LHCN-M2 (cell line): ENCODE results near the gene MAFG. TPM values are rescaled to one million over a fixed set of nuclear protein-coding genes. Genes with fewer than 3 reads are reported as not detected.
"Not testable (repeated sequence)": the region's sequence is repeated elsewhere in the genome, so short reads cannot be mapped to it uniquely, and the experiment has no call there.

Experiments
- DNase-seq: peaks from one replicate; pipeline ENCODE4 v3.0.0-alpha.2; 2012; ENCODE audit warnings: low read depth
- total RNA-seq: library from RNA; depleted of rRNA; stranded (reverse); fragments of >200 nt; gene quantifications from 2 replicates; pipeline ENCODE4 v1.2.3, GENCODE V29; 2014

The MAFG gene
- total RNA-seq, 1 experiment from 2014 or later = 18.8 TPM

DNA sequence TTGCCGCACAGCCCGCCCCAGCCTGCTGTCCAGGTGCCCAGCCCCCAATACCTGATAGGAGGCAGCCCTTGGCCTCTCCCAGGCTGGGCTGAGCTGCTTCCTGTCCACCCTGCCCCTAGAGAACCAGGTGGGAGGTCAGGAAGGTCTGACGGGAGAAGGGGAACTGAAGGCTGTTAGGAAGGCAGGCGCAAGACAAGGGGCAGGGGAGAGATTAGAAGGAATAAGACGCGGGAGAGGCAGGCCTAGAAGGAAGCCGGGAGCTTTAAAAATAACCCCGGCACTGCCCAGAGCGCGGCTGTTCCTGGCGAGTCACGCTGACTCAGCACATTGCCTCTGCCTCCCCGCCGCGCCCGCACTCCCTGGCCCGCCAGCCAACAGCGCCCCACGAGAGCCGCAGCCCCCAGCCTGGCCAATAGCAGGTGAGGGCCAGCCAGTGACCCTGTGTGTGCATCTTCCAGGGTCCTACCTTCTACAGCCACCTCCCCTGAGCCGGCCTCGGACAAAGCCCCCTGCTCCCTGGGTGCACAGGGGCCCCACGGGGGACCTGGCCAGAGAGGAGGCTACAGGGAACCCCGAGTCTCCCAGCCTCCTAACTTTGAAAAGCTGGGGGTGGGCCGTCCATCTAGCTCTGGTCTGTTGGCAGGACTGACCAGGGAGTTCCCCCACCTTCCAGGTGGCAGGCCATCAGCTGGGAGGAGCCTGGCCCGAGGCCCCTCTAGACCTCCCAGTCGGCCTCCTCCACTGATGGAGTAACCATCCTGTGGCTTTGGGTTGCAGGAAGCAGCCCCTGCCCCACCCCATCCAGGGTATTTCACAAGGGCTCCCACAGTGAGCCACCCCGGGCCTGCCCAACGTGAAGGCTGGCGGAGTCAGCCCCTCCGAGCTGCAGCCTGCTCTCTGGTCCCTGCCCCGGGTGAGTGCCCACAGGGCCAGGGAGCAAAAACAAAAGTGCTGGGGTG is 4.0 kb downstream of the MAFG start:
- DNase-seq = peak; percentile 80

DNA sequence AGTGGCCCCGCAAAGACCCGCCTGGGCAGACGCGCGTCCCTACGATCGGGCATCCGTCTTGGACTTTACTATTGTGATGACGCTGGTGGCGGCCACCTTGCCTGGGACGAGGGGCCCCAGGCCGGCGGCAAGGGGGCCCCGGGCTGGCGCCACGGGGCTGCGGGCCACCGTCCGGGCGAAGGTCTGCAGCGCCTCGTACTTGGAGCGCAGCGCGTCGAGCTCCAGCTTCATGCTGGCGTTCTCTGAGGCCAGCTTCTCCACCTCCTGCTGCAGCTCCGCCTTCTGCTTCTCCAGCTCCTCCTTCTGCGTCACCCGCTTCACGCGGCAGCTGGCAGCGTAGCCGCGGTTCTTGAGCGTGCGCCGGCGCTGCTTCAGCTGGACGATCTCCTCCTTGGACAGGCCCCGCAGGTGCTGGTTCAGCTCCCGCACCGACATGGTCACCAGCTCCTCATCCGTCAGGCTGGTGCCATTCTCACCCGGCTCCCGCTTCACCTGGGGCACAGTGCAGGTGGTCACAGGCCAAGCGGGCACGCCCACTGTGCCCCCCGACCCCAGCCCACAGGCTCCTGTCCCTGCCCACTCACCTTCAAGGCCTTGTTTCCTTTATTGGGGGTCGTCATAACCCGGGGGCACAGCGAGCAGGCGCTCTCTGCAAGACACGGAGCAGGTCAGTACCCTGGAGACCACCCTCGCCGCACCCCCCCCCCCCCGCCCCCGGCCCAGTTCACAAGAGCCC is 4.8 kb downstream of the MAFG start:
- no peak for DNase-seq

DNA sequence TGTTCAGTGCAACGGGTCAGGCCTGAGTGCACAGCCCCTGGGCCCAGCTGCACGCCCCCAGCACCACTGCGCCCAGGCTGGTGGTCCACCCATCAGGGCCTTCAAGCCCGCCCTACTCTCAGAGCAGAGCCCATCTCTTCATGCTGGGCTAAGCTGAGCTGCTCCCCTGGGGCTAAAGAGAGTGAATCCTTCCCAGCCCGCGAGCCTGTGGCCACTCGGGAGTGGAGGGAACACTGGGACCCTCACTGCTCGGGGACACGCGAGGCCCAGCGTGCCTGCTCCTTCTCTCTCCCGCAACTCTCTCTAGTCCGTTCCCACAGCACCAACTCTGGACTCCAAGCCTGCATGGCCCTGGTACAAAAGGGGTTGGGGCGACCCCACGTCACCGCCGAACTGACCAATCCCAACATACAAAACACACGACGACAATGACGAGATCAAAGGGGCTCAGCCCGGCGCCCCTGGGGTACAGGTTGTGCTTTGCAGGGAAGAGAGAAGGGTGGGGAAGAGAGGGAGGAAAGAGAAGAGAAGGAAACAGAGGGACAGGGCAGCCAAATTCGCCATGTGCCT is 5.5 kb downstream of the MAFG start:
- no peak for DNase-seq

DNA sequence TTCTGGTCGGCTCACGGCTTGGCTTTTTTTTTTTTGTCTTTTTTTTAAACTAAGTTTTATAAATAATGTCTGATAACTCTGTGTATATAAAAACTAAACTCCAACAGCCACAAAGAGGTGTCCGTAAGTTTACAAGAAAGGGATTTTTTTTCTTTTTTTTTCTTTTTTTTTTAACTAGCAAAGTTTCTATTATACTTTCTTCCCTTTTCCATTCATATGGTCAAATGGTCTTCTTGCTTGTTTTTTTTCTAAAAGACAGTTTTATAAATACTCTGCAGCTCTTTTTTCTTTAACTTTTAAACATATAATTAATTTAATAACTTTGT is 6.0 kb downstream of the MAFG start:
- no peak for DNase-seq

DNA sequence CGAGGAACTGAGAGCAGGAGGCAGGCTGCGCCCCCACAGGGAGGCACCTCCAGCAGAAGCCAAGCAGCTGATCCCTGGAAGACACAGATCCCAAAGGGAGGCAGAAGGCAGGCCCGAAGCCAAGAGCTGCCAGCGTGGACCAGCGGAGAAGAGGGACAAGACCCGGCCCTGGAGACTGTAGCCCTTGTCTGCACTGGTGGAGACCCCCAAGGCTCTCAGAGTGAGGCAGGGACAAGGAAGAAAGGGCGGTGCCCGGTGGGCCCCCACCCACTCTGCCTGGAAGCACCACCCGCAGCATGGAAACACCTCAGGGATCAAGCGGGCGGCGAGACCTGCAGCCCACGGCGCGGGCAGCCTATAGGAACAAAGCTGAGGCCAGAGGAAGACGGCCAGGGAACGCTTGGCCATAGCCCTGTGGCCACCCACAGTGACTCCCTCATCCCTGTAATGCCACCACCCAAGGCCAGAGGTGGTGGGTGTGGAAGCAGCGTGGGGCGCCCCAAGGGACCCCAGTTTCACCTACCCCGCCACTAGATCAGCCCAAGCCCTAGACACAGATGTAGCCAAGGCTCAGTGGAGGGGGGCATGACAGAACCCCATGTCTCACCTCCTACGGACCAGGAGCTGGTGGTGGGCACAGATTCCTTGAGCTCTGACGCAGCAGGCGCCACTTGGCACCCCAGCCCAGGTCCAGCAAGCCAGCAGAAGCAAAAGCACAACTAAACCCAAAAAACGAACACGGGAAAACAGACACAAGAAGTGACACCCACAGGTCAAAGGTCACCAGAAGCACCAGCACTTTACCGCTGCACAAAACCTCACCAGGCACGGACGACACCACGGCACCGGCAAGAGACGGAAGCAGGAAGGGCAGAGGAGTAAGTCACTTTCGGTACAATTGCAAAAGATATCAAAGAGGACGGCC is 6.7 kb downstream of the MAFG start:
- DNase-seq = no peak

DNA sequence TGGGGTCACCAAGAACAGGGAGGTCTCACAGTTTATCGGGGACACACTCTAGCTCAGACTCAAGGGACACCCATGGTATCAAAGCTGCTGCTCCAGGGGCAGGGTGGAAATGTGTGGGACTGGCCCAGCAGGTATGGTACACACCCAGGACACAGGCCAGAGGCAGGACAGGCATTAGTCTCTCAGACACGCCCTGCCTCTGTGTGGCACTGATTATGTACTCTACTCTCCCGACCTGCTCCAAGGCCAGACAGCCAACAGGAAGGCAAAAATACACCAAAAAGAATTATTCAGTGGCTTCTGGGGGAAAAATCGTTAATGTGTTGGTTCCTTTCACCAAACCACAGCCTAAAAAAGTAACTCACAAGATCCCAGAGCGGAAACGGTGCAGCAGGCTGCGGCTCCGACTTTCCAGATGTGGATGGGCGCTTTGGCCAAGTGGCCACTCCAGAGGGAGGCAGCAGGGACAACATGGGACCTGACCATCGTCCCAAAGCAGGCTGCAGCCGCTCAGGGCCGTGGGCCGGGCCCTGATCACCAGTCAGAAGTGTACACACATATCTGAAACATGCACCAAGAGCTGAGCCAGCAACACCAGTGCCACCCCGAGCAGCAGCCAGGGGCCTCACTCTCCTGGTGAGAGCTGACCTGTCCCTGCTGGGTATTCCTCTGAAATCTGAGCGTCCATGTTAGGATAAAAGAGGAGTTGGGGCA is 8.5 kb downstream of the MAFG start:
- DNase-seq = no peak

DNA sequence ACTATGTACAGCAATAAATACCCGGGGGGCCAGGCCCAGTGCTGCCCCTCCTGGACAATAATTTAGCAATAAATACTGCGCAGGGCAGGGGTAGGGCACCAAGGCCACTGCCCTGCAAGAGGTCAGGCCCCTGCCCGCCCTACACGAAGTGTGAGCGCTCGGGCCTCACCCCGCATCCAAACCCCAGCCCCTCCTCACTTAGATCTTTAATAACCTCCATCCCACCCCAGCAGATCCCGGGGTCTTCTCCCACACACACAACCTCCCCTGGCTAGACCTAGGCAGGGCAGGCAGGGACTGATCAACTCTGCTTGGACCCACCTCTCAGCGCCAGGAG is 9.2 kb downstream of the MAFG start:
- DNase-seq = not testable (repeated sequence)

DNA sequence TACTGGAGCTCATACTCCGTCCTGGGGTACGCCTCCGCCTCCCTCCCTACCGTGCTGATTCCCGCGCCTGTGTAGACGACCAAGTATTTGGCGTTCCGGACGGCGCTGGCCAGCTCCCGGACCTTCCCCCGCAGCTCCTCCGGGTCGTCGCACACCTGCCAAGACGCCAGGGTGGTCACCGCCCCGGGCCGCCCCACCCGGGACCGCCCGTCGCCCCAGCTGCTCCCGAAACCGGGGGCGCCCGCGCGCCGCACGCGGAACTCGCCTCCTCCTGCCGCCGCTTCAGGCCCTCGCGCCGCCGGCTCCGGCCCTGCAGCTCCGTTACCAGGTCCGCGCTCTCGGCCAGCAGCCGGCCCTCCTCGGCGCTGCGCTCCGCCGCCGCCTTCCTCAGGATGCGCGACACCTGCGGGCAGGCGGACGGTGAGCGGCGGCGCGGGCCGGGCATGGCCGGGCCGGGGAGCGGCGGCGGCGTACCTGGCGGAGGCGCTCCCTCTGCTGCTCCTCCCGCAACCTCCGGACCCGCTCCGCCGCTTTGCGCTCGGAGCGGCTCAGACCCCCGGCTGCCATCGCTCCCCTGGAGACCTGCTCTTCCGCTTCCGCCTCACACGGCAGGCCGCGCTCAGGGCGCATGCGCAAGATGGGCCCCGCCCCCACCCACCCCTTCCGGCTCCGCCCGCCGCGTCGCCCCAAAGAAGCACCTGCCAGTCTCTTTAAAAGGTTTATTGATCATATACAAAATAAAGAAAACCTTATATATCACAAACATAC is 9.8 kb downstream of the MAFG start, which contains the start of gene SIRT7:
Gene SIRT7 (minus strand): TSS at position 612 of the 768 bp plus-strand sequence. CDS start 45 bp downstream, at position 567.
- DNase-seq = peak; percentile 54

DNA sequence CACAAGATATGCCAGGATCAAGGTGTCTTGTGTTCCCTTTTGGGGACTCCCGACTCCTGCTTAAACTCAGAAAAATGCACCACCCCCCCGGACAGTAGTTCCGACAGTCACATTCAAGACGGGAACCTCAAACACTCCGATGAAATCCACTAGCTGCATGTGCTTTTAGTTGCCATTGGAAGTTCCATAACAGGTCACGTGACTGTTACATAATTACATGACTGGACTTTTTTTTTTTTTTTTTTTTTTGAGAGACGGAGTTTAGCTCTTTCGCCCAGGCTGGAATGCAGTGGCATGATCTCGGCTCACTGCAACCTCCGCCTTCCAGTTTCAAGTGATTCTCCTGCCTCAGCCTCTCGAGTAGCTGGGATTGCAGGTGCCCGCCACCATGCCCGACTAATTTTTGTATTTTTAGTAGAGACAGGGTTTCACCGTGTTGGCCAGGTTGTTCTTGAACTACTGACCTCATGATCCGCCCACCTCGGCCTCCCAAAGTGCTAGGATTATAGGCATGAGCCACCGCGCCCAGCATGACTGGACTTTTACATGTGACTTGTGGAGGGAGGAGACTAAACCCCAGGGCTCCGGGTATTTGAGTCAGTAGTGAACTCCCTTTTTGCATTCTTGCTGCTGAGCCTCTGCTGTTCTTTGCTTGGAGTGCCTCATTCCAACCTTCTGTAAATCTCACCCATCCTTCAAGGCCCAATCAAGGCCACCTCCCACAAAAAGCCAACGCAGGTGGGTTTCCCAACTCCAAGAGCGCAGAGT is 11.1 kb downstream of the MAFG start:
- peak; percentile 82 for DNase-seq

DNA sequence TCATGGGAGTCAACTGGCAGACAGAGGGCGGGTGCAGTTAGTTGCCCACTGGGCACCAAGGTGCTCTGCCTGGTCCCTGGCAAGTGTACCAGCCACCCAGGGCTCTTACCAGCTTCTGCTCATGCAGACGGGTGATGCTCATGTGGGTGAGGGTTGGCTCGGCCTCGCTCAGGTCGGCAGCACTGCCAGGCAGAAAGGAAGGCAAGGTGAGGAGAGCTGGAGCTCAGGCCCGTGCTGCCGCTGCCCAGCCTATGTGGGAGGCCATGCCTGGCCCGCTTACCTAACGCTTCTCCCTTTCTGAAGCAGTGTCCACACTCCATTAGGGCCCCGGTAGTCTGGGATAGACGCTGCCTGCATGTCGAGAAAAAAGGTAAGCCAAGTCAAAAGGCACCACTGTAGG is 12.2 kb downstream of the MAFG start:
- DNase-seq = no peak

DNA sequence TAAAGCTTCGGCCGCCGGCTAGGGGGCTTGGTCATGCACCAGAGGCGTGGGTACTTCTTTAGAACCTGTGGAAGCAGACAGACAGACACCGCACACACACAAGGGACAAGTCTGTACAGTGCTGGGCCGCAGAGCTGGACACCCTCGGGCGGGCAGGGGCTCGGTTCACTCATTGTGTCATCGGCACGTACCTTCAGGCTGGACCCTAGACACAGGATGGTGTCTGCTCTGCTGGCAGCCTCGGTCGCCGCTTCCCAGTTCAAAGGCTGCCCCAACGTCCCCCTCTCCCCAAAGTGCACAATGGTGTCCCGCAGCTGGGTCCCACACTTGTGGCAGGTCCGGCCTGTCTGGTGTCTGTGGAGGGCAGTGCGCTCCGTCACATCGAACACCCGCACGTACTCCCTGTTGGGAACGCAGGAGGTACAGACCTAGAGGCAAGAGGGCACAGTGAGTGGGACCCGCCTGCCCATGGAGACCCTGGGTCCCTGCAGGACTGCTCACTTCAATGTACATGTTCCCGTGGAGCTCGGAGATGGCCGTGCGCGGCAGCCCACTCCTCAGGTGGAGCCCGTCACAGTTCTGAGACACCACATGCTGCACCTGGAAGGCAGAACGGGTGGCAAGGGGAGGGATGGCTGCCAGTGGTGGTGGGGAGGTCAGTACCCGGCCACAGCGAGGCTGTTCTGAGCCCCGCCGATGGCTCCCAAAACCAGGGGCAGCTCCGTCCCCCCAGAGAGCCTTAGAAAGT is 13.3 kb downstream of the MAFG start:
- no peak for DNase-seq

DNA sequence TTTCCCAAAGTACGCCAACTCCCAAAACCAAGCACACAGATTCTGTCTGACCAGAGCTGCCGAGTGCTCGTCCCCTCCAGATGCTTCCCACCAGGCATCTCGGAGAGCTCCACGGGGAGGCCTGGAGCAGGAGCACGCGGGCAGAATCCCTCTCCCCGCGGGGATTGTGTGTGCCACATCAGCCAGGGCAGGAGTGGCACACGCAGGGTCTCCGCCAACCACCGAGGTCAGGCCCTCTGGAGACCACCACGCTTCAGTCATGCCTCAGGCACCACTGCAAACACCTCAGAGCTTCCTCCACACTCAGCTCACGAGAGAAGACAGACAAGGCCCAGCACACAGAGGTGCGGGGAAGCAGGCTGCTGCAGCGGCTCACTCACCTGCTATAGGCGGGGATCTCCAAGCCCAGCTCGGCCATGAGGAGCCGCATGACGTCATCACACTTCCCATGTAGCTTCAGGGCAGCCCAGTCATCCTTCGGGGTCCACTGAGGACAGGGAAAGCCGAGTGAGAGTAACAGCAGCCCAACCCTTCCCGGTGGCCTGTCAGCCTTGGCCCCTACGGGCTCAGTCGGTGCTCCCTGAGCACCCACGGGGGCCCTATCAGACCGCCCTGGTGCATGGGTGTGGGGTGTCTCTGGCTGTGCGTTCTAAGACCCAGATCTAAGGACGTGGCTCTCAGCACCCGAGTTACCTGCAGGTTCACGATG is 14.0 kb downstream of the MAFG start:
- no peak for DNase-seq

DNA sequence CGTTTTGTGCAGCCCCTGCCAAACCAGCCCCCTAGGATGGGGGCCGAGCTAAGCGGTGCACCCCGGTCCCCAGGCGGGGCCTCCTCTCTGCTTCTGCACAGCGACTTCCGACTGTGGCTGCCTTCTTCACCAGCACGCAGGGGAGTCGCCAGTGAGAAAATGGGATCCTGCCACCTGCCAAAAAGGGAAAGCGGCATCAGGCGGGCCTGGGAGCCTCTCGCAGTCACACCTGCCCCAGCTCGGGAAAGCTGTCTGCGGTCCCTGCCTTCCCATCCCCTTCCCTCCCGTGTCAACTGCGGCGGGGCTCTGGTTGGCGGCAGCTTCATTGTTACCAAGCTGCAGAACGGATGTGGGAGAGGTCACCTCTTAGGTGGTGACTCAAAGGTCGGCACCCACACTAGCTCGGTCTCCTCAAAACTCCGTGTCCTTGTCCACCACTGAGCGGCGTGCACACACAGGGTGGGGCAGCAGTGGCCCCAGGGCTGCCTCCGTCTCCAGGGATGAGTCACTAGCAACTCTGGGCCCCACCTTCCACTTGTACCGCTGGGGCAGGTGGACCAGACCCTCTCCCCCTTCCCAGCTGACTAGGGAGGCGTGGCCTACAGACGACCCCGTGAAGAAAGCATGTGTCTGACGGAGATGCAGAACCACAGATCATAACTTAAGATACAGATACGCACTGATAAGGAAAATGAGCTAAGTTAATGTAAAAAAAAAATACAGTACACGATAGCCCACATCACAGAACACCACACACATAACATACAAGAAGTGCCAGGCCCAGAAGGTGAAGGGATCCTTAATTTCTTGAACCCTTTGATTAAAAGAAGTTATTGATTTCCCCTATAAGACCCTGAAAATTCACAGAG is 14.9 kb downstream of the MAFG start:
- no peak for DNase-seq

DNA sequence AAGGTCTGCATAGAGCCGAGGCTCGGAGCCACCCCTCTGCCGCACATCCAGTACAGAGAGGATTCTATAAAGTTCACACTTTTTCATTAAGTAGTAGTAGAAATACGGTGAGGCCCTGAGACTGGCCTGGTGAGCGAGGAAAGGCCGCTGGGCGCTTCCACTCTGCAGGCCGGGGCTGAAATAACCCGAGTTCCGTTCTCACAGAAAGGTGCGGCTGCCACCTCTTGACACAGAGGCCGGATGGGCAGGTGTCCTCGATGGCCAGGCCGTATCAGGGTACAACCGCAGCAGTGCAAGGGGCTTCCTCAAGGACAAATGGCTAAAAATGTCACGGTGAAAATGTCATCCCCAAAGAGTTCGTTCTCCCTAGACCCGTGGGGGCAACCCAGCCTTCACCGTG is 15.6 kb downstream of the MAFG start:
- DNase-seq = no peak

DNA sequence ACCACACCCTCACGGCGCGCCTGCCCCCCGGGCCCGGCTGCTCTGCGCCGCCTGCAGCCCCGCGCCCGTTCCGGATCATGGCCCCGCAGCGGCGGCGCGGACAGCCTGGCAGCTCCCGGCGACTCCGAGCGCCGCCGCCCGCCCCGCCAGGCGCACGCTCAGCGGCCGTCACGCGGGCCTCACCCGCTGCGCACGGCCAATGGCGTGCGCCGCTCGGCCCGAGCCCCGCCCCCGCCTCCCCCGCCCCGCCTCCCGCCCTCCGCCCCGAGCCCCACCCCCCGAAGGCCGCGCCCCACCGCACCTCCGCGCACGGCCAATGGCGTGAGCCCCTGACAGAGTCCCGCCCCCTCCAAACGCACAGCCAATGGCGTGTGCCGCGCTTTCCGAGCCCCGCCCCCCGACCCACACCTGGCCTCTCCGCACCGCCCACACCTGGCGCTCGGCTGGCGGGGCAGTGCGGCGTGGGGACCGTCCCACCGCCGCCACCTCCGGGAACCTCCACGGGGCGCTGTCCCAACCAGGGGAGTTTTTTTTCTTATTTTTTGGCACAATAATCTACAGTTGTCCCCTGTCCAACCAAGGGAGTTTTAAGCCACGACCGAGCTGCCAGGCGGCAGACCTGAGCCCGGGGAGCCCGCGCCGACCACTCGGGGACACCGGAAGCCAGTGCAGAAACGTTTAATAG is 16.1 kb downstream of the MAFG start, which contains the start of gene PCYT2:
Gene PCYT2 (minus strand): TSS at position 123 of the 685 bp plus-strand sequence. CDS start 44 bp downstream, at position 79.
- DNase-seq = peak; percentile 78

DNA sequence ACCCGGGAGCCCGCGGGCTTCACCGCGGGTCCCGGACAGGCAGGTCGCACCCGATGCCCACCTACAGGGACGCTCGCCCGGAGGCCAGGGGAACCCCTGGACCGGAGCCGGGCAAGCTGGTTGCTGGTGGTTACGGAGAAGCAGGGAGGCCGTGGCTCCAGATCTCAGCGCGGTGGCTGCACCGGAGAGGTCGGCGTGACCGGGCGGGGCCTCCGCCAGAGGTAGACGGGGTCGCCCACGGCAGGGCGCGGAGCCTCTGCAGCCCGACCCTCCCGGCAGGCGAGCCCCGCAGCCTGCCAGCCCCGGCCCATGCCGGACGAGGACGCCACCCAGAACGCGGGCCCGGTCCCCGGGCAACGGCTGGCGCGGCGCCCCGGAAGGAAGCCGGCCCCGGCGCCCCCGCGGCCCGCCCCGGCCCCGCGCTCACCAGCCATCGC is 16.7 kb downstream of the MAFG start:
- no peak for DNase-seq
